HepG2 (cell line): Measurements from ENCODE around the gene PRKACA. TPM values are rescaled to one million over a fixed set of nuclear protein-coding genes. Genes with fewer than 3 reads are reported as not detected.

Experiments used
- ATAC-seq: fragments of 200-7000 bp; cut with Tn5 transposase; 3 replicates; pipeline ENCODE4 v1.9.1; 2020; ENCODE audit warnings: mild to moderate bottlenecking, moderate library complexity
- BruUV-seq: library from RNA; stranded (reverse); fragments of 400-500 nt; replicated peaks from 2 replicates; lab custom pipeline; 2021; lab: Mats Ljungman, UMichigan
- CTCF ChIA-PET: fragments of 300-600 bp; formaldehyde crosslinking; extraction: SDS; loops from one replicate; lab custom pipeline; 2021; ENCODE audit warnings: low total read pairs, inconsistent platforms, low intra/inter-chr PET ratio; lab: Yijun Ruan, JAX
- POLR2A ChIA-PET: fragments of 350-600 bp; sonication (Branson Sonifier 250); formaldehyde crosslinking; loops from one replicate; lab custom pipeline; 2020; ENCODE audit warnings: antibody characterized with exemption, inconsistent platforms; lab: Yijun Ruan, JAX
- DNase-seq: peaks from one replicate; pipeline ENCODE4 v3.0.0-alpha.2; 2015; ENCODE audit warnings: low spot score
- FAIRE-seq: peaks from 3 replicates; lab custom pipeline; 2011; peaks lifted over from hg19 to GRCh38; lab: Jason Lieb, UNC
- H2AFZ ChIP-seq: one replicate; pipeline ENCODE4 v1.6.1; 2011; ENCODE audit warnings: low read length, inconsistent platforms
- H3K27ac ChIP-seq: fragments of 300-600 bp; 3 replicates; pipeline ENCODE4 v1.8.0; 2011; ENCODE audit warnings: mixed run types, mild to moderate bottlenecking, mixed read lengths, low read length, inconsistent platforms; ENCODE audit not compliant: insufficient read depth; ENCODE audit errors: extremely low read length
- H3K27me3 ChIP-seq, 2 experiments: fragments of 200-600 bp in 1 of 2; 2 replicates in 1 of 2; 3 replicates in 1 of 2; pipeline versions ENCODE4 v1.6.0 to v1.8.0; 2011; ENCODE audit warnings: low read length in 2 of 2, mild to moderate bottlenecking in 2 of 2, moderate library complexity in 2 of 2, inconsistent platforms in 1 of 2; ENCODE audit not compliant: insufficient read depth in 2 of 2, control insufficient read depth in 1 of 2
- H3K36me3 ChIP-seq, 2 experiments: fragments of 200-600 bp in 1 of 2; replicated peaks in 1 of 2; 2 replicates in 1 of 2; 3 replicates in 1 of 2; pipeline versions ENCODE4 v1.5.1 to v1.8.0; 2011; ENCODE audit warnings: low read length in 2 of 2, inconsistent platforms in 1 of 2; ENCODE audit not compliant: insufficient read depth in 2 of 2, control insufficient read depth in 1 of 2
- H3K4me1 ChIP-seq: 2 replicates; pipeline ENCODE4 v1.5.1; 2012; ENCODE audit warnings: low read length, inconsistent platforms; ENCODE audit not compliant: insufficient read depth
- H3K4me2 ChIP-seq: 2 replicates; pipeline ENCODE4 v1.6.0; 2011; ENCODE audit warnings: low read depth, low read length, inconsistent platforms
- H3K4me3 ChIP-seq, 3 experiments: fragments of 200-600 bp in 1 of 3; sonication (generic), shearing (Covaris generic) in 1 of 3; replicated peaks in 1 of 3; 2 replicates each; pipeline ENCODE4 v1.5.1; 2011 to 2016; ENCODE audit warnings: low read length in 3 of 3, inconsistent platforms in 2 of 3, low read depth in 2 of 3, mild to moderate bottlenecking in 2 of 3, control low read depth in 1 of 3, mixed read lengths in 1 of 3; ENCODE audit not compliant: insufficient read depth in 1 of 3
- H3K79me2 ChIP-seq: one replicate; pipeline ENCODE4 v1.6.1; 2011; ENCODE audit warnings: low read length, inconsistent platforms; ENCODE audit not compliant: insufficient read depth
- H3K9ac ChIP-seq: 2 replicates; pipeline ENCODE4 v1.6.0; 2011; ENCODE audit warnings: mild to moderate bottlenecking, low read depth, low read length, inconsistent platforms; ENCODE audit not compliant: insufficient read depth
- H3K9me3 ChIP-seq: 2 replicates; pipeline ENCODE4 v1.5.1; 2012; ENCODE audit warnings: mild to moderate bottlenecking, low read length
- H4K20me1 ChIP-seq: 2 replicates; pipeline ENCODE4 v1.6.0; 2011; ENCODE audit warnings: inconsistent platforms, mild to moderate bottlenecking, low read length, moderate library complexity; ENCODE audit not compliant: insufficient read depth
- GATA4 ChIP-seq: sonication (generic); IDR thresholded peaks from 2 replicates; pipeline ENCODE4 v1.6.1; 2016; ENCODE audit warnings: antibody characterized with exemption, low read depth, borderline replicate concordance
- HMG20B ChIP-seq: conservative IDR thresholded peaks from 2 replicates; pipeline ENCODE4 v1.6.1; 2016; ENCODE audit warnings: missing genetic modification reagents, missing compliant biosample characterization
- KLF15 ChIP-seq: sonication (generic); formaldehyde crosslinking; IDR thresholded peaks from 2 replicates; pipeline ENCODE4 v1.8.1; 2023; ENCODE audit warnings: borderline replicate concordance, mild to moderate bottlenecking, inconsistent platforms, missing genetic modification reagents, mixed read lengths
- NFKBIZ ChIP-seq: IDR thresholded peaks from 2 replicates; pipeline ENCODE4 v1.6.1; 2018; ENCODE audit warnings: missing genetic modification reagents, missing compliant biosample characterization
- SALL2 ChIP-seq: sonication (generic); formaldehyde crosslinking; IDR thresholded peaks from 2 replicates; pipeline ENCODE4 v1.8.1; 2023; ENCODE audit warnings: mild to moderate bottlenecking, missing genetic modification reagents, inconsistent platforms
- ZNF3 ChIP-seq: IDR thresholded peaks from 2 replicates; pipeline ENCODE4 v1.7.0; 2017; ENCODE audit warnings: inconsistent platforms
- ZNF331 ChIP-seq: sonication (generic); formaldehyde crosslinking; IDR thresholded peaks from 2 replicates; pipeline ENCODE4 v1.4.0; 2020; ENCODE audit warnings: missing genetic modification reagents
- ZNF773 ChIP-seq: sonication (generic); formaldehyde crosslinking; IDR thresholded peaks from 2 replicates; pipeline ENCODE4 v1.4.0; 2020; ENCODE audit warnings: missing genetic modification reagents, borderline replicate concordance
- WGBS: methylation state at CpG from one replicate; pipeline ENCODE4 v1.1.6; 2017; ENCODE audit warnings: low lambda C conversion rate; 5-methylcytosine and 5-hydroxymethylcytosine counted together
- in situ Hi-C: cut with HindIII; loops from 2 replicates; pipeline ENCODE4 v1.10.0; 2017; ENCODE audit warnings: low pct_unique_long_range_greater_than_20kb; ENCODE audit not compliant: extremely low pct_ligation_motif_present
- intact Hi-C: fragments of 100-400 bp; cut with micrococcal nuclease; formaldehyde crosslinking; loops from one replicate; pipeline ENCODE4 v1.10.0; 2022; ENCODE audit not compliant: unreplicated experiment
- polyA plus RNA-seq, 8 experiments: library from polyadenylated mRNA; depleted of rRNA in 3 of 8; stranded (reverse) in 7 of 8; unstranded in 1 of 8; fragments of >200 nt; fragmentation: Illumina TruSeq in 4 of 8; extraction: Trizol in 4 of 8; gene quantifications; 2 replicates each; pipeline versions ENCODE4 v1.2.1 to v1.2.3, GENCODE V29; 2011 to 2016; ENCODE audit warnings: low read depth in 4 of 8, missing spikeins in 1 of 8, mixed read lengths in 1 of 8; ENCODE audit not compliant: insufficient read depth in 1 of 8
- total RNA-seq, 5 experiments: library from RNA; depleted of rRNA; stranded (reverse); fragments of >200 nt; fragmentation: Illumina TruSeq; extraction: Trizol; gene quantifications; 2 replicates each; pipeline ENCODE4 v1.2.3, GENCODE V29; 2016; ENCODE audit warnings: low read depth in 1 of 5
- TF ChIP-seq, protein P1 (sequence below): sonication (generic); formaldehyde crosslinking; IDR thresholded peaks from 2 replicates; pipeline ENCODE4 v1.5.1; 2020; ENCODE audit warnings: mild to moderate bottlenecking, missing genetic modification reagents, borderline replicate concordance

PRKACA gene
- total and polyA plus RNA-seq, 2 of the 13 experiments (the other 11 are each of a cell fraction or from before 2014, with no cell fraction given) = 11.0 to 18.2 TPM

DNA sequence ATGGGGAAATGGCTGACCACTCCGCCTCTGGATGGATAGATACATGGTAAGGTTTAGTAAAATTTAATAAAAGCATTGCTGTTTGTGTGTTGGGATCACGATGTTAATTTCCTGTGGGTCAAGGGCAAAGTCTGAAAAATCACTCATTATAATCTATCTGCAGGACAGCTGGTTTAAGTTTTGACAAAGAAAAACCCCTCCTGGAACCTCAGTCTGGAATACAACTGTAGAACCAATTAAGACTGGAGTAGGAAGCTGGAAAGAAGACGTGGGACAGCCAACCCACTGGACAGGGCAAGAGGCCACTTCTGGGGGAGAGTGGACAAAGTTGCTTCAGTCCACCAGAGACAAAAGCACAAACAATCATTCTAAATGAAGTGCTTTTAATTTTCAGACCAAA lies 1.6 kb upstream of the PRKACA start:
- H3K9me3 ChIP-seq = no peaks in the 10 kb centered on the region
- no peak for DNase-seq
- no peak for ATAC-seq
- no peak for TF ChIP-seq ZNF773
- CTCF ChIA-PET = interaction anchor here (1.7 kb wide), 1 partner anchor 18 kb away, joined by 6 read pairs; the partner anchor contains the start of gene ASF1B
- H4K20me1 ChIP-seq = no peaks in the 10 kb centered on the region
- H3K79me2 ChIP-seq = peaks cover 12% of the 10 kb centered on the region
- H3K27me3 ChIP-seq = no peaks in the 10 kb centered on the region; a peak in 1 of 5 replicates
- intact Hi-C loops = loop anchor here (5.0 kb wide), 1 partner anchor 37 kb away; no protein-coding TSS in a partner anchor
- no peak for FAIRE-seq
- H3K9ac ChIP-seq = peak overlapping the region; percentile 89
- POLR2A ChIA-PET = interaction anchor here (1.0 to 2.5 kb wide), 3 partner anchors 9 to 23 kb away, joined by 3 to 21 read pairs (median 3); partner anchors contain the start of gene ASF1B
- peak overlapping the region; percentile 100 for H3K4me2 ChIP-seq
- H2AFZ ChIP-seq = no peak overlapping the region
- 37% methylated on average over 3 of the region's 3 CpGs for WGBS
- peak overlapping the region; percentile 96 for H3K27ac ChIP-seq
- TSS peak; percentile 82 for BruUV-seq
- H3K4me3 ChIP-seq = peak overlapping the region; percentile 66 to 86 (median 75)
- in situ Hi-C loops = no loop called here
- peaks cover 41% of the 10 kb centered on the region for H3K4me1 ChIP-seq
- H3K36me3 ChIP-seq = peaks cover 0 to 4% of the 10 kb centered on the region in 2 experiments; a peak in 2 of 5 replicates

DNA sequence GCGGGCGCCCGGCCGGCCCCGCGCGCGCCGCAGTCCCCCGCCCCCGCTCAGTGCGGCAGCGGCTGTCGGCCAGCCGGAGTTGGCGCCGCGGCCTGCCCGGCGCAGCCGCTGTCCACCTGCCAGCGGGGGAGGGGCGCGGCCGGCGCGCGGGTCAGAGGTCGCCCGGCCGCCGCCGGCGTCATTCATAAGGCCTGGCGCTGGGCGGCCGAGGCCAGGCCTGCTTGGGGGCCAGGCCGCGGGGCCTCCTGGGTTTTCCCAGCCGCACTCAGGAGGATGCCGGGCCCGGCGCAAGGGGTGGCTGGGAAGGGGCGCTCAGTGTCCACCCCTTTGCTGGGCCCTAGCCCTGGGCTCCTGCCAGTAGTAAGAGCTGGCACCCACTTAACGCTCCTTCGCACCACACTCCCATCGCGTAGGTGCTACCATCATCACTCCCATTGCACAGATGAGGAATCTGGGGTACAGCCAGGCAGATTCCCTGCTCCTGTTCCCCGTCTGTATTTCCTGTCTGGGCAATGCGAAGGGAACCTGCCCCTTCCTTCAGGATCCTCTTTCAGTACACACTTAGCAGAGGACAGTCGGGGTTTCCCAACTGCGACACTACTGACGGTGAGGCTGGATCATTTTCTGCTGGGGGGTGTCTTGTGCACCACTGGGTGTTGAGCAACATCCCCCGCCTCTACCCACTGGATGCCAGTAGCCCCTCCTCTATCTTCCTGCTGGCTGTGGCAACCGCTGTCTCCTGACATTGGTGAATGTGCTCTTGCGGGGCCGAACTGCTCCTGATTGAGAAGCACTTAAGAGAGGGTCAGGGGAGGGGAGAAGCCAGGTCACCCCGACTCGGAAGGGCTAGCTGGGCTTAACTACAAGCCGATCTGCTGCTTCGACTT lies 846 bp upstream of the PRKACA start:
- WGBS = 0% methylated on average over 14 of the region's 61 CpGs
- Histone ChIP-seq H3K27ac (peak overlapping the region; percentile 96), H2AFZ (peak overlapping the region; percentile 4), H3K9me3 (no peaks in the 10 kb centered on the region), H3K36me3 (peaks cover 0 to 4% of the 10 kb centered on the region in 2 experiments; a peak in 1 of 5 replicates), H3K27me3 (no peaks in the 10 kb centered on the region; a peak in 1 of 5 replicates), H3K9ac (peak overlapping the region; percentile 89), H4K20me1 (no peaks in the 10 kb centered on the region), H3K4me3 (peak overlapping the region; percentile 66 to 86 (median 75)), H3K4me1 (peaks cover 48% of the 10 kb centered on the region), H3K4me2 (peak overlapping the region; percentile 100), H3K79me2 (peaks cover 12% of the 10 kb centered on the region)
- peak; percentile 56 for FAIRE-seq
- POLR2A ChIA-PET = interaction anchor here (0.6 to 2.5 kb wide), 7 partner anchors 10 to 112 kb away, joined by 3 to 21 read pairs (median 4); partner anchors contain the start of genes ASF1B and RFX1
- ATAC-seq = peak; percentile 56
- peak; percentile 71 for DNase-seq
- in situ Hi-C loops (no loop called here), intact Hi-C loops (loop anchor here (5.0 kb wide), 1 partner anchor 36 kb away; no protein-coding TSS in a partner anchor)
- no TSS peak for BruUV-seq
- CTCF ChIA-PET = interaction anchor here (1.7 kb wide), 1 partner anchor 19 kb away, joined by 6 read pairs; the partner anchor contains the start of gene ASF1B
- no peak for TF ChIP-seq KLF15 (CRISPR knock-in tag)
- TF ChIP-seq GATA4 = 0 out of 2 replicates have a peak, but pooled peaks have one; percentile 14
- TF ChIP-seq, protein P1, sequence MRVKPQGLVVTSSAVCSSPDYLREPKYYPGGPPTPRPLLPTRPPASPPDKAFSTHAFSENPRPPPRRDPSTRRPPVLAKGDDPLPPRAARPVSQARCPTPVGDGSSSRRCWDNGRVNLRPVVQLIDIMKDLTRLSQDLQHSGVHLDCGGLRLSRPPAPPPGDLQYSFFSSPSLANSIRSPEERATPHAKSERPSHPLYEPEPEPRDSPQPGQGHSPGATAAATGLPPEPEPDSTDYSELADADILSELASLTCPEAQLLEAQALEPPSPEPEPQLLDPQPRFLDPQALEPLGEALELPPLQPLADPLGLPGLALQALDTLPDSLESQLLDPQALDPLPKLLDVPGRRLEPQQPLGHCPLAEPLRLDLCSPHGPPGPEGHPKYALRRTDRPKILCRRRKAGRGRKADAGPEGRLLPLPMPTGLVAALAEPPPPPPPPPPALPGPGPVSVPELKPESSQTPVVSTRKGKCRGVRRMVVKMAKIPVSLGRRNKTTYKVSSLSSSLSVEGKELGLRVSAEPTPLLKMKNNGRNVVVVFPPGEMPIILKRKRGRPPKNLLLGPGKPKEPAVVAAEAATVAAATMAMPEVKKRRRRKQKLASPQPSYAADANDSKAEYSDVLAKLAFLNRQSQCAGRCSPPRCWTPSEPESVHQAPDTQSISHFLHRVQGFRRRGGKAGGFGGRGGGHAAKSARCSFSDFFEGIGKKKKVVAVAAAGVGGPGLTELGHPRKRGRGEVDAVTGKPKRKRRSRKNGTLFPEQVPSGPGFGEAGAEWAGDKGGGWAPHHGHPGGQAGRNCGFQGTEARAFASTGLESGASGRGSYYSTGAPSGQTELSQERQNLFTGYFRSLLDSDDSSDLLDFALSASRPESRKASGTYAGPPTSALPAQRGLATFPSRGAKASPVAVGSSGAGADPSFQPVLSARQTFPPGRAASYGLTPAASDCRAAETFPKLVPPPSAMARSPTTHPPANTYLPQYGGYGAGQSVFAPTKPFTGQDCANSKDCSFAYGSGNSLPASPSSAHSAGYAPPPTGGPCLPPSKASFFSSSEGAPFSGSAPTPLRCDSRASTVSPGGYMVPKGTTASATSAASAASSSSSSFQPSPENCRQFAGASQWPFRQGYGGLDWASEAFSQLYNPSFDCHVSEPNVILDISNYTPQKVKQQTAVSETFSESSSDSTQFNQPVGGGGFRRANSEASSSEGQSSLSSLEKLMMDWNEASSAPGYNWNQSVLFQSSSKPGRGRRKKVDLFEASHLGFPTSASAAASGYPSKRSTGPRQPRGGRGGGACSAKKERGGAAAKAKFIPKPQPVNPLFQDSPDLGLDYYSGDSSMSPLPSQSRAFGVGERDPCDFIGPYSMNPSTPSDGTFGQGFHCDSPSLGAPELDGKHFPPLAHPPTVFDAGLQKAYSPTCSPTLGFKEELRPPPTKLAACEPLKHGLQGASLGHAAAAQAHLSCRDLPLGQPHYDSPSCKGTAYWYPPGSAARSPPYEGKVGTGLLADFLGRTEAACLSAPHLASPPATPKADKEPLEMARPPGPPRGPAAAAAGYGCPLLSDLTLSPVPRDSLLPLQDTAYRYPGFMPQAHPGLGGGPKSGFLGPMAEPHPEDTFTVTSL (CRISPR knock-in tag) = no peak
- TF ChIP-seq HMG20B (CRISPR knock-in tag) = peak; percentile 14; the same call in 1 of the 2 replicates
- TF ChIP-seq NFKBIZ (CRISPR knock-in tag) = no peak
- peak; percentile 38; the same call in 1 of the 2 replicates for TF ChIP-seq ZNF3
- no peak for TF ChIP-seq SALL2 (CRISPR knock-in tag)
- 0 out of 2 replicates have a peak, but pooled peaks have one; percentile 8 for TF ChIP-seq ZNF331
